HG03521 (cell line): ENCODE data around the gene HLCS.

ENCODE experiments used
- ATAC-seq: cut with Tn5 transposase; IDR thresholded peaks from one replicate; pipeline ENCODE4 v1.9.1; 2021; ENCODE audit warnings: mild to moderate bottlenecking, moderate library complexity; ENCODE audit not compliant: unreplicated experiment

The HLCS gene

DNA sequence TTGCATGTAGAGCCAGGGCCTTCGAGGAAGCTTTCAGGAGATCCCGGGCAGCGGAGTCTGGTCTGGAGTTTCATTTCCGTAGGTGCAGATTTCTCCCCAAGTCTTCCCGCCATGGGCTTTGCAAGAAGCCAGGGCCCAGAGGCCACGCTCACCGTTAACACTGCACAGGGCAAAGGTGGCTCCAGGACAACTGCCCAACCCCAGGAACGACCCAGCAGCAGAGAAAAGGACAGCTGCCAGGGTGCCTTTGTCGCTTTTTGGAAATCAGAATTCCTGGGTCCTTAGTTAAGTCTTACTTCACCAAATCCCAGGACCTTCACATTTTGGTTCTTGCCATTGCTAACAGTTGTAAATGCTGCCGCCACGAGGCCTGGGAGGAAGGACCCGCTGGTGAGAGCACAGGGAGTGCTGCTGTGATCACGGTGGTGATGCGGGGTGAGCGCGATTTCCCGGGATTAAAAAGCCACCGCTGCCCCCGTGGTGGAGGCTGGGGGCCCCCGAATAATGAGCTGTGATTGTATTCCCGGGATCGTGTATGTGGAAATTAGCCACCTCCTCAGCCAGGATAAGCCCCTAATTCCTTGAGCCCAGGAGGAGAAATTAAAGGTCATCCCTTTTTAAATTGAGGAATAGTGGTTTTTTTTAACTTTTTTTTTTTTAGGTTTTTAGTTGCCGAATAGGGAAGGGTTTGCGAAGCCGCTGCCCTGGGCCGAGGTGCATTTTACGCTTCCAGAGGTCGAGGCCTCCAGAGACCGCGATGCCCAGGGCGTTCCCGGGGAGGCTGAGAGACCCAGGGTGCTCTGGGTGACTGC is 259.3 kb downstream of the HLCS start:
- no peak for ATAC-seq

DNA sequence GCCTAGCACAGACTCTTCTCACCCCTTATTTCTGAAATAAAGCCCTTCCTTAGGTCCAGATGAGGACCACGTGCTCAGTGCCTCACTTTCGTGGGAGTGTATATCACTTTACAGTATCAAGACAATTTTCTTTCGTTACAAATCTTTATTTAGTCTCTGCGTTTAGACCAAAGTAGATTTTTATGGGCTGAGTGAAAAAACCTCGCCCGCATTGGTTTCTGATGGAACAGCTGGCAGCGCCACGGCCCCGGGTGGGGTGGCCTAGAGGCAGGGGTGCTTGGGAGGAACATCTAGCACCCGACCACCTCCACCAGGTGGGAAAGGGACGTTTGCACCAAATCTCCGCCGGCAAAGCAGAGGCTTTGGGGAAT is 260.0 kb downstream of the HLCS start:
- no peak for ATAC-seq

DNA sequence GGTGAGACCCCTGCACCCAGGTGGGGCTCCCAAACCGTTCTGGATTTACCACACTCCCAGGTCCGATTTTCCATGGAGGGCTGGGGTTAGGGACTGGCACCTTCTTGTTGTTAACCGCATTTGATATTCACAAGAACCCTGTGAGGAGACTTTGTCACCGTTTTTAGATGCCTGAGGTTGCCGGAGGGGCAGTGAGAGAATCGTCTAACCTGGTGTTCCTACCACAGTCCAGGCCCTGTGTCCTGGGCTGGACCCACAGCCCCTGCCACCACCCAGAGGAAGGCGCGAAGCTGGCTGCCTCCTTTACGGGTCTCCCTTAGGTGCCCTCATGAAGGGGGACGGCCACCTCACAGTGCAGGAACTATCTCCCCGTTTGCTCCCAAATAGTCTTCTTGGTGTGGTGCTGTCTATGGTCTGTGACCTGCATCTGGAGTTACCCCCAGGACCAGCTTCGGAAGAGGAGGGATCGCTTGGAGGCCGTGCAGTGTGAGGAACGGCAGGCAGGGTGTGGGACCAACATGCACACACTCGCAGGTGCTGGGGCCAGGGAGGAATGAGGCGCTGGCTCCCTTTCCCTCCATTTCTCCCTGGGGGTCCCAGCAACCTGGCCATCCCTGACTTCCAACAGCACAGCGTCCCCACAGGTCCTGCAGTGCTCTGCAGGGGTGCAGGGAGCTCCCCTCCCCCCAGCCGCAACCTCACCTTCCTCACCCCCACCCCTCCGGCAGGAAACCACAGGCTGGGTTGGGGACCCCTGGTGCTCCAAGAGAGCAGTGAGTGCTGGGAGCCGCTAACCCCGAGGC is 260.6 kb downstream of the HLCS start:
- no peak for ATAC-seq

DNA sequence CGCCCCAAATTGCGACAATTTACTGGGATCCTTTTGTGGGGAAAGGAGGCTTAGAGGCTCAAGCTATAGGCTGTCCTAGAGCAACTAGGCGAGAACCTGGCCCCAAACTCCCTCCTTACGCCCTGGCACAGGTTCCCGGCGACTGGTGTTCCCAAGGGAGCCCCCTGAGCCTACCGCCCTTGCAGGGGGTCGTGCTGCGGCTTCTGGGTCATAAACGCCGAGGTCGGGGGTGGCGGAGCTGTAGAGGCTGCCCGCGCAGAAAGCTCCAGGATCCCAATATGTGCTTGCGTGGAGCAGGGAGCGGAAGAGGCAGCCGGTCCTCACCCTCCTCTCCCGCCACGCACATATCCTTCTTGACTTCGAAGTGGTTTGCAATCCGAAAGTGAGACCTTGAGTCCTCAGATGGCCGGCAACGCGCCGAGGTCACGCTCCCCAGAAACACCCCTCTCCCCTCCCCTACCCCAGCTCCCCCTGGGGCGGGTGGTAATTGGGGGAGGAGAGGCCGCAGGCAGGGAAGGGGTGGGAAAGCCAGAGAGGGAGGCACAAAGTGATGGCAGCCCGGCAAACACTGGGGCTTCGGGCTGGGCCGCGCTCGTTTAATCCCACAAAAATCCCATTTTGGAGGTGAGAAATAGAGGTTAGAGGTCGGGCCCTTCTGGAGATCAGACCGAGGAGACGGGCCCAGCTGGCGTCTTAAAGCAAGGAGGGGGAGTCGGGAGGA is 261.4 kb downstream of the HLCS start:
- no peak for ATAC-seq

DNA sequence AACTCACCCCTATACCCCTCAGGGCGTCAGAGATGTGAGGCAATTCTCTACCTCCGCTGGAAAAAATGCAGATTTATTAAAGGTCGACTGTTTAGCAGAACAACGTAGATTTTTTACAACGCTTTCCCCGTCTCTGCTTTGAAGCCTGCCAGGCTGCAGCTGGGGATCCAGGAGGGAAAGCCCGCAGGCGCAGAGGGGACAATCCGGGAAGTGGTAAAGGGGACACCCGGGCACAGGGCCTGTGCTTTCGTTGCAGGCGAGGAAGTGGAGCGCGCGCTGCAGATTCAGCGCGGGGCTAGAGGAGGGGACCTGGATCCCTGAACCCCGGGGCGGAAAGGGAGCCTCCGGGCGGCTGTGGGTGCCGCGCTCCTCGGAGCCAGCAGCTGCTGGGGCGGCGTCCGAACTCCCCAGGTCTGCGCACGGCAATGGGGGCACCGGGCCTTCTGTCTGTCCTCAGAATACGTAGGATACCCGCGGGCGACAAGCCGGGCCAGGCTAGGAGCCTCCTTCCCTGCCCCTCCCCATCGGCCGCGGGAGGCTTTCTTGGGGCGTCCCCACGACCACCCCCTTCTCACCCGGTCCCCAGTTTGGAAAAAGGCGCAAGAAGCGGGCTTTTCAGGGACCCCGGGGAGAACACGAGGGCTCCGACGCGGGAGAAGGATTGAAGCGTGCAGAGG is 262.1 kb downstream of the HLCS start:
- ATAC-seq: no peak

DNA sequence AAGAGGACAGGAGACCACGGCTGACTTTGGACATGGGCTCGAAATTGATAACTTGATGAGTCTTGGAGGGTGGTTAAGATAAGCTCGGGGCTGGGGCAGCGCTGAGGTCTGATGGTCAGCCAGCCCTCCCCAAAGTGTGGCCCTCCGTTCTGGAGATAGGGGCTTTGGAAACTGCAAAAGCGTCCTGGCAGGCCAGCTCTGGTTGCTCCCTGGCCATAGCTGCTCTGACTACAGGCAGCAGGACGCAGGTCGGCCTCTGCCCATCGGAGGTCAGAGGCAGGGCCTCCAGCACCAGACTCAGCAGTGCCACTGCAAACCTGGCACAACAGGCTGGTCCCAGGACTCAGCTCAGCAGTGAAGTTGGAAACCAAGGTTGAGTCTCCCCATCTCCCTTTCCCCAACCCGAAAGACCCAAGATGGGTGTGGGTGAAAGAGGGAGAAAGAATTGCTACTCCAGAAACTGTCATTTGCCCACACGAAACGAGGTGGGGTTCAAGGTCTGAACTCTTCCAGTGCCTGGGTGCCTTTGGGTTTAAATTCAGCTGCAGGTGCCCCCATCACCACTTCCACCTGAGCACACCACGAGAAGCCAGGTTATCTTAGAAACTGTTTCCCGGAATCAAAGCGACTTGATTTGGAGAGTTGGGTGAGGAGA is 262.7 kb downstream of the HLCS start:
- ATAC-seq: no peak

DNA sequence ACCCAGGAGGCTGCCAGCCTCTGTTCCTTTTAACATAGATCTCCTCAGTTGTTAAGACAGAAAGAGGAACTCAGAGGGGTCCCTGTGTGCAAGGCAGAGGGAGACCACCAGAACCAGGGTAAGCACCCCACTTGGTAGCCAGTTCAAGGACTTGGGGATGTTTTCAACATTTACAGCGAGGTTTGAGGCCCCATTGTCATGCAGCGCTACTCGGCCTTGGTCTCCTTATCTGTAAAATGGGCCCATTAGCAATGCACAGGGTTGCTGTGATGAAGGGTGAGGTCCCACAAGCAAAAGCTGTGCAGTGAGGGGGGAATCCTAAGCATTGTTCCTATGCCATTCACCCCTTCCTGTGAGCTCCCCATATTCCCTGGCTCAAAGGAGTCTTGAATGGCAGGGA is 263.3 kb downstream of the HLCS start:
- ATAC-seq: no peak

DNA sequence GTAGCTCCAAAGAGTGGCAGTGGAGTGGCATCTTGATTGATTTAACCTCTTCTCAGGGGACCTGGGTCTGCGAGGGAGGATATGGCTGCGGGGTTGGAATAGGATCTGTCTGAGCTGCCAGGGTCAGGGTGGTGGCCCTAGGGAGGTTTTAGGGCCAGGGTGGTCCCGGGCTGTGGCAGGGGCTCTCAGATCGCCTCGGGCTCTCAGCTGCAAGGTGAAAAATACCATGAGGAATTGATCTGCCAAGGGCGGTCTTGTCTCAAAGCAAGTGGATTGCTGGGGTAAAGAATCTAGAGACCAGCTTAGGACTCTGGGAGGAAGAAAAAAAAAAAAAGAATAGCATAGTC is 263.9 kb downstream of the HLCS start:
- no peak for ATAC-seq

DNA sequence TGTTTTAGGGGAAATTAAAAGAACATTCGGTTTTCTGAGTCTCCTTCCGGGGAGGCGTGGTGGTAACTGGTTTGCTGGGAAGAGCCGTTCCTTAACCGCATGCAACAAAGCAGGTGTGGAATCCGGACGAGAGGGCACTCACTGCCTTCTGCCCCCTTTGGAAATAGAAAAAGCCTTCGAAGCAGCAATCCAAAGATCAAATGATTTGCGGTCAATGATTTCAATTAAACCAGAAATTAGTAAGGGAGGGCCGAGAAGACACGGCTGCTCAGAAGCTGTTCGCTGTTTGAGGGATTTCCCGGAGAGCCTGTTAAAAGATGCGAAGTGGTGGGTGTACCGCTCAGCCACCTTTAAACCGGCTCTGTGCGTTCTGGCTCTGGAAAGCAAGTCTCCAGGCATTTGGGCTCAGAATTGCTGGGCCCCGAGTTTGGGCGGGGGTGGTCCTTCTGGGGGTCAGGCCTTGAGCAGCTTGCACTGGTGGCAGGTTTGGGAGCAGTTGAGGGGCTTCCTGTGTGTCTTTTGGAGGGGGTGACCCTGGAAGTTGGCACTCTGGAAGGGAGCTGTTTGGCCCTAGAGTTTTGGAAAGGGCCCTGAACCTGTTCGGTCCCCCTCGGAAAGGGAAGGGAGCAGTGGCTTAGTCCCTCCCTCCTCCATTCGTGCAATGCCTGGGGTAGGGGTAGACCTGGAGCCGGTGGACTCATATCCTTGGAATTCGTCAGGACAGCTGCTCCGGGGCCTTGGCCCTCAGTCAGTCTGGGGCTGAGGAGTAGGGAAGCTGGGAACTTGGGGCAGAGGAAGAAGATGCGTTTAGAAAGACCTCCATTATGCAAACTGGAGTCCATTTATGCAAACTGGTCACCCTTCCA is 264.5 kb downstream of the HLCS start:
- ATAC-seq: no peak

DNA sequence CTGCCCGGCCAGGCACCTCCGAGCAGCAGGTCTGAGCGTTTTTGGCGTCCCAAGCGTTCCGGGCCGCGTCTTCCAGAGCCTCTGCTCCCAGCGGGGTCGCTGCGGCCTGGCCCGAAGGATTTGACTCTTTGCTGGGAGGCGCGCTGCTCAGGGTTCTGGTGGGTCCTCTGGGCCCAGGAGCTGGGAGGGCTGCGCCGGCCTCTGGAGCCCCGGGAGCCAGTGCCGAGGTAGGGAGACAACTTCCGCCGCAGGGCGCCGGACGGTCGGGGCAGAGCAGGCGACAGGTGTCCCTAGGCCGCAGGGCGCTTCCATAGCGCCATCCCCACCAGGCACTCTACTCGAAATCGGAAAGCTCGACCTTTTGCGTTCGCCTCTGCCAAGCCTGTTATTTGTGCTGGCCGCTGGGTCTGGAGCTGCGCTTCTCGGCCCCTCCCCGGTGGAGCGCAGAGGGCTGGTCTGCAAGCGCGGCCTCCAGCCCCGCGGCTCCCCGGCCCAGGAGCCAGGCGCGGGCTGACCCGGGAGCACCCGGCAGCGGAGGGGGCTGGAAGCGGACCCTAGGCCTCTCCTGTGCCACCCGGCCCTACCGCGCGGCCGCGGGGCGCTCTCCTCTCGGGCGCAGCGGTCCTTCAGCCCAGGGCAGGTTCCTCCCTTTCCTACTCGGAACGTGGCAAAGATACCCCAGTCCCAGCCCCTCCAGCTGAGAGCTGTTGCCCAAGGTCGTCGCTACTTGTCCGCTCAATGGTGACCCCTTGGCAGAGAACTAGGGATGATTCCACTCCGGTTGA is 265.3 kb downstream of the HLCS start:
- ATAC-seq: no peak
